Measurements from ENCODE around the gene TLCD1.

The TLCD1 gene

DNA sequence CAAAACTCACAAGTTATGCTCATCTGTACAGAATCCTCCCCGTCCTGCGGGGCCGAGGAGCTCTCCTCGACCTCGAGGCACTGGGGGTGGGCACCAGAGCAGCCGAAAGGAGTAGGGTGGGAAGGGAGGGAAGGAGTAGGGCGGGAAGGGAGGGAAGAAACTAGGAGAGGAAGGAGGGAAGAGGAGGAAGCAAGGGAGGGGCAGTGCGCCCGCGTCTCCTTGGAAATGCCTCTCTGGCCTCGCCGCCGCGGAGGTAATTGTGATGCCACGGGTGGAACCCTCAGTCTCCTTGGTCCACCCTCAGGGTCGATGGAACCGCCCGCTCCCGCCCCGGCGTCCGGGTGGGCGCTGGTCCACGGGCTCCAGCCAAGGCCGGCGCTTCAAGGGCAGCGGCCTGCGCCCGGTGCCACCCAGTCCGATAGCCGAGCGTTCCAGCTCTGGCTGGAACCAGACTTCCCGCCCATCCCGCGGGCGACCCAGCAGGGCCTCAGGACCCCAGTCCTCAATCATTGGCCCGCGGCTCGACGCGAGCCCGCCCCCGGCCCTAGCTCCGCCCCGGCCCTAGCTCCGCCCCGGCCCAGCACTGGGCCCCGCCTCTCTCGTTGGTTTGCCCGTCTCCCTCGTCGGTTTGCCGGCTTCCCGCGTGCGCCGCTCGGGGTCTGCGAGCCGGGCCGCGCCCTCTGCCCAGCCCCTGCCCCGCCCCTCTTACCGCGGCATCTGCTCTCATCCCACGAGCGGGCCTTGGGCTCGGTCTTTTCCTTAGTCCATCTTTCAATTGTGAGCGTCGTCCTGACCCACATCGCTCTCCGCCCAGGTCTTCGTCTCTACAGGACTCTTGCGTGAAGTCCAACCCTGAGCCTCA, 14.9 kb downstream of the TLCD1 start:
- DNase-seq = peak; percentile 90

GRCh38 chr17:28707339-28707720, 18.7 kb downstream of the TLCD1 start:
- DNase-seq = no peak

DNA sequence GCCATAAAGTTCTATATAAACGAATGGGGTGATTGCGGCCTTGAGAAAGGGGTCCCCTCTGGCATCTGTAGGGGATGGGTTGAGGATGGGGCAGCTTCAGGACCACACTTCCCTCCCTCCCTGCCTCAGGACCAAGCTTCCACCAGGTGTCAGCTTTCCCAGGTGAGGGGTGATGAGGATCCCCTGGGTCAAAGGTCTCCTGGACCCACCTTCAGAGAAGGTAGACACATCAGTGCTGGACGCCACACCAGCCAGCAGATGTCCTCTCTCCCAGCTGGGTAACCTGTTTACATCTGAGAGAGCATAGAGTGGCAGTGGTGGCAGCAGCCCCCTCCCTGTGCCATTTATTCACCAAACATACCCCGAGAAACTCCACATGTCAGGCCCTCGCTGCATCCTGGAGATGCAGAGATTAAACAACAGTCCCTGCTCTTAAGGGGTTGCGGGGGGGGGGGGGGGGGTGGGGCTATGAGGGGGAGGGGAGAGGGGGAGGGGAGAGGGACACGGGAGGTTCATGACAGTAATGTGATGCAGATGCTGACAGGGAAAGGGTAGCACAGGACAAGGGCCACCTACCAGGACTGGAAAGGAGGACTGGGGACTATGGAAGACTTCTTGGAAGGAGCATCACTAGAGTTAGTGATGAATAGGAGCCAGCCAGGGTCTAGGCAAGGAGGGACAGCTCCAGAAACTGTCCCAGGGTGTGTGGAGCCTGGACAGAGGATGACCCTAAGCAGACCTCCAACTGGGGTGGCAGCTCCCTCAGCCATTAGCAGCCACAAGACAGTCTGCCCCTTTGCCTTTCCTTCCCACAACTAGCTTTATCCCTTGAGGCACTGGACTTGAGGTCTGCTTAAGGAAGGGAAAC, 19.3 kb downstream of the TLCD1 start:
- DNase-seq = no peak

- DNase-seq = no peak
These were observed 20.2 kb downstream of the TLCD1 start for GRCh38 chr17:28705728-28706334.

- no peak for DNase-seq
These were observed 20.9 kb downstream of the TLCD1 start for GRCh38 chr17:28705074-28705659.

GRCh38 chr17:28704219-28704858, 21.7 kb downstream of the TLCD1 start:
- DNase-seq = no peak

DNA sequence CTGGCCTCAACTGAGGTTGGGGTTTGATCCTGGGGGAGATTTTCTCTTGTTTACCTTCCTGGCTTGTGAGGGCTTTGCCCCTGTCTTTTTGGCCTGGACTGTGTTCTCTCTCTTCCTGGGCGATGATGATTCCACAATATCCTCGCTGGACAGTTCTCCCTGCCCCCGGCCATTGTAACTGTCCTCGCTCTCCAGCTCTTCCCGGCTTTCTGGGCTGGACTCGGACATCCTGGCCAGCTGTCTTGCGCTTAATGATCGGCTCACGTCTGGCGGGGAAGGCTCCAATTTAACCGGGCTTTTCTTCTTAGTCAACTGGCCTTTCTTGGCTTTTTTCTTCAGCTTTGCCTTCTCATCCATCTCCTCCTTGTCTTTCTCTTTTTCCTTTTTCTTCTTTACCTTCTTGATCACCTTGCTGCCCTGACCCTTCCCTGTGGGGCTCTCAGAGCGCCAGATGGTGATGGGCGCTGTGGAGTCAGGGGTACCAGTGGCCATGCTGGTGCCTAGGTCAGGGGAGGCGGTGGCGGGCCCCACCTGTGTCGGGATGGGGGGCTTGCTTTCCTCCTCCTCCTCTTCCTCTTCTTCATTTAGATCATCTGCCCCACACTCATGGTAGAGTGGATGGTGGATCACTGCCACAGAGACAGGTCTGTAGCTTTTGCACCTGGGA, 22.3 kb downstream of the TLCD1 start:
- no peak for DNase-seq

DNA sequence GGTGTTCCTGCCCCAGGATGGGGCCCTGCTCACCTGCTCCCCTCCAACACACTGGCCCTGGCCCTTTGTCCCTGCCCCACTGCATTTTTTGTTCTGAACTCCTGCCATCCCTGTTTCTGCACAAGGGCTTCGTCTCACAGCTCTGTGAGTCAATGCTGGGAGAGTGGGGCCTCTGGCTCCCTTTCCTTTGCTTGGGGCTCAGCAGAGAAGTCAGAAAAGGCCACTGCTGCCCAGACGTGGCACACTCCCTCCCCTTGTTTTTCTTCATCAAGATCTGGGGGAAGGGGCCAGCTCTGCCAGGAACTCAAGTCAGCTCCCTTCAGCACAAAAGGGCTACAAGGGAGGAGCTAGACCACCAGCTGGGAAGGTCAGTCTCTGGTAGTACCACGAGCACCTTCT, 23.3 kb downstream of the TLCD1 start:
- no peak for DNase-seq

DNA sequence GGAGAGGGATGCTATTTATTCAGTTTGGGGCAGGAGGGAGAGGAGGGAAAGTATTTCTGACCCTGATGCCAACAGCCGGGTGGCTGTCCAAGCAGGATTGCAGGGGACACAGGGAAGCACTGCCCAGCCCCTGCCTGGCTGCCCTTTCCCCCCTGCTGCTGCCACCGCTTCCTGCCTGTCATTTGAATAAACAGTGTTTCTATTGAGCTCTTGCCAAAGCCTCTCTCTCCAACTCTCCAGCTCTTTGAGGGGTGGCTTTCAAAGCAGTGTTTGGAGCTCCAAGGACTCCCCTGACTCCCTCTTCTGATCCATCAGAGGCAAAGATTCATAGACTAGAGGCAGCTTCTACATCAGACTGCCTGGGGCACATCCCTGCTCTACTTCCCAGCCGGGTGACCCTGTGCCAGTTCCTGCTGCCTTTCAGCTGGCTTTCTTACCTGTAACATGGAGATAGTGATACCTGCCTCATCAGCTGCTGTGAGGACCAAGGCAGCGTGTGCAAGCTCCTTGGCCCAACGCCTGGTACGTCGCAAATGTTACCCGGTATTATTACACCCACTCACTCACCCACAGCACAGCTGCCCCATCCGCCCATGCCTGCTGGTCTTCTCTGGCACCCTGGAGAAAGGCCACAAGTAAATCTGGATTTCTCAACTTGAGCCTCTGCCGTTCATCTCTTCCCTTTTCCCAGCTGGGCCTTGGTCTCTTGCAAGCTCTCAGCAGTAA, 23.8 kb downstream of the TLCD1 start:
- no peak for DNase-seq

- no peak for DNase-seq
These were observed 25.1 kb downstream of the TLCD1 start for GRCh38 chr17:28700830-28701492.

- no peak for DNase-seq
These were observed 25.8 kb downstream of the TLCD1 start for GRCh38 chr17:28700278-28700677.

DNA sequence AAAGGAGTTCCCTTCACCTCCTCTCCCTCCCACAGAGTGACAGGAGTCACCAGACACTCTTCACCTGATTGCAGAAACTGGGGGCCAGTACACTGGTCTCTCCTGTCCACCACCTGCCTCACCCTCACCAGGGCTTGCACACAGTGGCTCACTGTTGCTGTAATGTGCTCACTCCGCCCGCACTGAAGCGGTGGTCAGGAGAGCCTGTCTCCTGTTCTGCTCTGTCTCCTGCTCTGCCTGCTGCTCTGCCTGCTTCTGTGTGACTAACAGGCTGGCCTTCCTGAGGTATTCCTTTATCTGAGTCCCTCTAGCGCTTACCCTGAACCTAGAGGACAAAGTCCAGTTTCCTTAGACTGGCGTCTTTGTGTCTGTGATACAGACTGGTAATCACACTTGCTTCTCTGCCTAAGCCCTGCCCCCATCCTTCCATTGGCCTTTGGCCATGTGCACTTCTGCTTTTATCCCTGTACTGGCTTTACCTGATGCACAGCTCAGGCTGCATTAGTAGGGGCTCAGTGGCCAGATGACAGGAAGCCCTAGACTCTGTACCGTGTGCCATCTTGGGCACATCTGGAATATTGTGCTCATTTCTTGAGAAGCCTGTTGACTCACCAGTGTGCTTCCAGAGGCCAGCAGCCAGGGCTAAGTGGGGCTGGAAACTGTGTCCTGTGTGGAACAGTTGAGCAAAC, 27.6 kb downstream of the TLCD1 start:
- no peak for DNase-seq

DNA sequence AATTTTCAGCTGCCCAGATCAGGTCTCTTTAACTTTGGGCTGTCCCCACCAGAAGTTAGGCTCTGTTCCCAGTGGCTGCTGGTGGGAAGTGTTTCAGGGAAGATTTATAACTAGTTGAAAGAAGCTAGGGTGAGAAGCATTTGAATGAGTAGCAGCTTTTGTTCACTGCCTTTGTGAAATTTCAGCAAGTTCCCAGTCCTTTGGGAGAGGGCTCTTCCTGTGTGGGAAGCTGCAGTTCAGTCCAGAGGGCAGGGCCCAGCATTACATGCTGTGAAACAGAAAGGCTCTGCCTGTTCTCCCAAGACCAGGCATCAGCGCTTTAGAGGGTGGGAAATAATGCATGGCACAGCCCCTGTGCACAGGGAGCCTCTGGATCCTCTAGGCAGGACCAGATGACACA, 32.2 kb downstream of the TLCD1 start:
- no peak for DNase-seq

DNA sequence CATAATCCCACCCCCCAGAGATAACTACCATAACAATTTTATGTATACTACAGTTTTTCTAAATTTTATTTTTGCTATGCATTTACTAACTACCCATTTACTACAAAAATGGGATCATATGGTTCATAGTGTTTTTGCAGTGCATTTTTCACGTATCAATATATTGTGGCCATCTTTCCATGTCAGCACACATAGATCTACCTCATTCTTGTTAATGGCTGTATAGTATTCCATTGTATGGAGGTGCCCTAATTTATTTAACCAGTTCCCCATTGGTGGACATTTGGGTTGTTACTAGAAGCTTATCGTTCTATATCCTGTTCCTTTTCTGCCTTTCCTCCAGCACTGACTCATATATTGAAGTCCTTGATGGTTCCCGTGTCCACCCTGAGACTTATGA, 37.0 kb downstream of the TLCD1 start:
- DNase-seq = no peak

DNA sequence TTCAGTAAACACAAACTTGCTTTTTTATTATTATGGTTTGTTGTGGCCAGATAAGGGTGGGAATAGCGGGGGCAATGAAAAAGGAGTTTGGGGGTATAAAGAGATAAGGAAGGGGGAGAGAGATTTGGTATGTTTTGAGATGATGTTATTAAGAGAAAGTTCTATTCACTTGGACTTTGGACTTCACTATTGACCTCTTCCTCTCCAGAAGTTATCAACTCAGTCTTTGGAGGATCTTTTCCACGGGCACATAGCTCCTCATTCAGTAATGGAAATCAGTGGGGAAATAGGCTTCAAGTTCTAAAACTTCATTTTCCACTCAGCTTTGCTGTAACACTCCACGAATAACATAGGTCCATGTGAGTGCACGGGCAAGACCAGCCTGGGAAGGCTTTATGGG, 37.6 kb downstream of the TLCD1 start:
- DNase-seq = no peak

GRCh38 chr17:28686296-28686695, 39.7 kb downstream of the TLCD1 start:
- no peak for DNase-seq

DNA sequence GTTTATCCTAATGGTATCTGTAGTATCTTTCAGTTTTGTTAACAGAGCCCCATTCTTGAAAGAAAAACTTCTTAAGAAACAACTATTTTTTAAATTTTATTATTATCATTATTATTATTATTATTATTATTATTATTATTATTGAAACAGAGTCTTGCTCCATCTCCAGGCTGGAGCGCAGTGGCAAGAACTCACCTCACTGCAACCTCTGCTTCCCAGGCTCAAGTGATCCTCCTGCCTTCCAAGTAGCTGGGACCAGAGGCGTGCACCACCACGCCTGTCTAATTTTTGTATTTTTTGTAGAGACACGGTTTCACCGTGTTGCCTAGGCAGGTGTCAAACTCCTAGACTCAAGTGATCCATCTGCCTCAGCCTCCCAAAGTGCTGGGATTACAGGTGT, 40.7 kb downstream of the TLCD1 start:
- peak; percentile 13 for DNase-seq

DNA sequence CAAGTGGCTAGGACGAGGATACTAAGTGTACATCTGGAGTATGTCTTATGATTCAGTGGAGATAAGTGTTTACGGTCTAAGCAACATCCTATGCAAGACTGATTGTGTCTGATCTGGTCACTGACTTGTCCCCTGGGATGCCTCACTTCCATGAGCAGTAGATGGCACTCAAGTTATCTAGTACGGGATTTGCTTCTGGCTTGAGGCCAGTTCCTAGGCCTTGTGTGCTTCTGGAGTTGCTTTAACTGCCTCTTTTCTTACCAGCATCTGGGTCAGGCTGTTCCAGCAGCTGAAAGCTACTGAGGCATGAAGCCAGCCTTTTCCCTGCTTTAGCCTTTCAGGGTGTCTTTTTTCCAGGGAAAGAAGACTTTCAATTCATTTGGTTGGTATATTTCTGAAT, 41.1 kb downstream of the TLCD1 start:
- DNase-seq = no peak

GRCh38 chr17:28682655-28683054, 43.4 kb downstream of the TLCD1 start:
- DNase-seq = peak; percentile 12

DNA sequence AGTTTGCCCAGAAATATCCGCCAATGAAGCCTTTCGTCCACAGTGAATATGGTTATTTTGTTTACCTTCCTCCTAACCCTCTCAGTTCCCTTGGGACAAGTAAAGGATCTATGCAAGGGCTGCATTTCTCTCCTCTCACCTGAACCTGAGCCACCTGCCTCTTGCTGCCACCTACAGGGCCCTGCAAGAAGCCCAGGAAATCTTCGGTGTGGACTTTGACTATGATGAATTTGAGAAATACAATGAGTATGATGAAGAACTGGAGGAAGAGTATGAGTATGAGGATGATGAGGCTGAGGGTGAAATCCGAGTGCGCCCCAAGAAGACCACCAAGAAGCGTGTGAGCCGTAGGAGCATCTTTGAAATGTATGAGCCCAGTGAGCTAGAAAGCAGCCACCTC, 50.1 kb downstream of the TLCD1 start:
- DNase-seq = peak; percentile 16

All from activated T-cell treated with anti-CD3 and anti-CD28 coated beads, Interleukin-2, amount 50 U/mL, for 1 hour (primary cell).